ENCODE data around the gene SAMD8. TPM values are rescaled to one million over a fixed set of nuclear protein-coding genes. Genes with fewer than 3 reads are reported as not detected.

The SAMD8 gene
- total RNA-seq, 4 donors from 2014 or later: 19.9 to 36.8 (median 28.4) TPM

GRCh38 chr10:75076348-75076747 lies 35.1 kb upstream of the SAMD8 start:
- intact Hi-C loops (cut with DNase I): no loop called here
- Histone ChIP-seq H3K4me3 (replicated peaks in 1 of 3) (no peak overlapping the region), H3K36me3 (no peaks in the 10 kb centered on the region), H3K4me1 (no peaks in the 10 kb centered on the region), H3K27ac (no peak overlapping the region), H3K9me3 (no peaks in the 10 kb centered on the region), H3K27me3 (no peaks in the 10 kb centered on the region)
- WGBS, 2 donors: 84 to 86% methylated on average over 6 of the region's 6 CpGs
- TF ChIP-seq CTCF (IDR thresholded peaks at IDR 0.05): no peak
- no peak for DNase-seq

GRCh38 chr10:75079436-75080083 lies 31.9 kb upstream of the SAMD8 start:
- Histone ChIP-seq H3K9me3 (no peaks in the 10 kb centered on the region), H3K4me3 (replicated peaks in 1 of 3) (no peak overlapping the region), H3K36me3 (no peaks in the 10 kb centered on the region), H3K27me3 (no peaks in the 10 kb centered on the region), H3K27ac (no peak overlapping the region), H3K4me1 (no peaks in the 10 kb centered on the region)
- WGBS, 2 donors: 84 to 85% methylated on average over 9 of the region's 9 CpGs
- no peak for DNase-seq
- TF ChIP-seq CTCF (IDR thresholded peaks at IDR 0.05) (no peak), POLR2A (IDR thresholded peaks at IDR 0.05) (no peak)
- intact Hi-C loops (cut with DNase I): no loop called here

- Histone ChIP-seq H3K9me3 (no peaks in the 10 kb centered on the region), H3K4me1 (no peaks in the 10 kb centered on the region), H3K27me3 (no peaks in the 10 kb centered on the region), H3K36me3 (no peaks in the 10 kb centered on the region), H3K4me3 (replicated peaks in 1 of 3) (no peak overlapping the region), H3K27ac (no peak overlapping the region)
- no peak for DNase-seq
- TF ChIP-seq CTCF (IDR thresholded peaks at IDR 0.05) (no peak), POLR2A (IDR thresholded peaks at IDR 0.05) (no peak)
- intact Hi-C loops (cut with DNase I): no loop called here
- 84 to 90% methylated on average over 4 of the region's 4 CpGs for WGBS, 2 donors
These were observed 30.9 kb upstream of the SAMD8 start for GRCh38 chr10:75080554-75080953.

GRCh38 chr10:75081379-75081778 lies 30.1 kb upstream of the SAMD8 start:
- Histone ChIP-seq H3K4me3 (replicated peaks in 1 of 3) (no peak overlapping the region), H3K27ac (no peak overlapping the region), H3K4me1 (no peaks in the 10 kb centered on the region), H3K27me3 (no peaks in the 10 kb centered on the region), H3K36me3 (no peaks in the 10 kb centered on the region), H3K9me3 (no peaks in the 10 kb centered on the region)
- DNase-seq: no peak
- 92 to 98% methylated on average over 5 of the region's 5 CpGs for WGBS, 2 donors
- intact Hi-C loops (cut with DNase I): no loop called here
- TF ChIP-seq CTCF (IDR thresholded peaks at IDR 0.05) (no peak), POLR2A (IDR thresholded peaks at IDR 0.05) (no peak)

GRCh38 chr10:75083972-75084833 lies 27.3 kb upstream of the SAMD8 start:
- 77 to 80% methylated on average over 10 of the region's 10 CpGs for WGBS, 2 donors
- intact Hi-C loops (cut with DNase I): no loop called here

More at GRCh38 chr10:75083972-75084833, 27.3 kb upstream of the SAMD8 start:
- no peaks in the 10 kb centered on the region for H3K9me3 ChIP-seq
- H3K4me3 ChIP-seq (replicated peaks in 1 of 3): no peak overlapping the region
- no peaks in the 10 kb centered on the region for H3K36me3 ChIP-seq
- H3K27ac ChIP-seq: no peak overlapping the region
- TF ChIP-seq POLR2A (IDR thresholded peaks at IDR 0.05) (no peak), CTCF (IDR thresholded peaks at IDR 0.05) (no peak)
- no peak for DNase-seq
- H3K4me1 ChIP-seq: no peaks in the 10 kb centered on the region
- H3K27me3 ChIP-seq: no peaks in the 10 kb centered on the region

Measured in thyroid gland (tissue), 4 donors.